HL-60/S4 treated with retinoic acid at 250 ng/mL for 4 days and 3 days (cell line): ENCODE results near the gene TRIM7.
"Not testable (repeated sequence)": the region's sequence is repeated elsewhere in the genome, so short reads cannot be mapped to it uniquely, and the experiment has no call there.

Experiments used
- in situ Hi-C: fragments of 300-500 bp; cut with MboI; formaldehyde crosslinking; loops from 2 replicates; pipeline ENCODE4 v1.7.0; 2022; ENCODE audit warnings: low sequenced_read_pairs

Gene TRIM7

DNA sequence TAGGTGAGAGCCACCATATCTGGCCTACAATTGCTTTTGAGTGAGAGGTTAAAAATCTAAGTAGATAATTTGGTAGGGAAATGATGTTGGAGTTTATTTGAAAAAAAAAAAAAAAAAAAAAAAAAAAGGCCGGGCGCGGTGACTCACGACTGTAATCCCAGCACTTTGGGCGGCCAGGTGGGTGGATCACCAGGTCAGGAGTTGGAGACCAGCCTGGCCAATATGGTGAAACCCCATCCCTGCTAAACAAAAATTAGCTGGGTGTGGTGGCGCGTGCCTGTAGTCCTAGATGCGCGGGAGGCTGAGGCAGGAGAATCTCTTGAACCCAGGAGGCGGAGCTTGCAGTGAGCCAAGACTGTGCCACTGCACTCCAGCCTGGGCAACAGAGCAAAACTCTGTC is 9.3 kb upstream of the TRIM7 start:
- in situ Hi-C loops = not testable (repeated sequence)

DNA sequence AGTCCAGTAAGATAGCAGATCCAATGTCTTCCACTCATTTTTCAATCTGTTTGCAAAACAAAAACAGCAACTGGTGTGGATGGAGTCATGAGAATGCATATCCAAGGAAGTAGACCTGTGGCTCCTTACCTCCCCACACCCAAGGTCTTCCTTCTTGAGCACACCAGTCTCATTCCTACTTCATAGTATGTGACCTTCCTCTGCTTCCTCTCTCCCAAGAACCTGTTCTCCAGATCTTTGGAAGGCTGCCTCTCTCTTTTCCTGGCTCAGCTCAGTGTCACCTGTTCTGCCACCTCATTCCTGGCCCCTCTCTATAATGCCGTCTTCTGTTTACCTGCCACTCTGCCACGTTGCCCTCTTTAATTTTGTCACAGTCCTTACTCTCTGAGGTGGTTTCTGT is 7.9 kb upstream of the TRIM7 start:
- in situ Hi-C loops = no loop called here

DNA sequence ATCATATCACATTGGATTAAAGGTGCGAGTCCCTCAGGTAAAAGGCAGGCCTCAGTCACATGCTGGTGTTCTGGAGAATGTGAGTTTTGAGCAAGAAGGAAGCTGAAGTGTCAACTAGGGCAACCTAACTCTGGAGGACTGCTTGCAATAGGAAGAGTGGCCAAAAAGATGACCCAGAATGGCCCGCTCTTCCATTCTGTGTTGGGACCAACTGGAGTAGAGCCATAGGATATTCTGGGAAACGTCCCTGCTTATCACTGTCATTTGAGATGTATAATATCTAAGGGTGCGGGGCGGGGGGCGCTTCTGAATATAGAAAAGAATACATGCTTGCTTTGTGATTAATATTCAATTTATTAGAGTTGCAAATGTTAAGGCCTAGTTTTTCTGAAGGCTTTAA is 7.1 kb upstream of the TRIM7 start:
- in situ Hi-C loops = no loop called here

DNA sequence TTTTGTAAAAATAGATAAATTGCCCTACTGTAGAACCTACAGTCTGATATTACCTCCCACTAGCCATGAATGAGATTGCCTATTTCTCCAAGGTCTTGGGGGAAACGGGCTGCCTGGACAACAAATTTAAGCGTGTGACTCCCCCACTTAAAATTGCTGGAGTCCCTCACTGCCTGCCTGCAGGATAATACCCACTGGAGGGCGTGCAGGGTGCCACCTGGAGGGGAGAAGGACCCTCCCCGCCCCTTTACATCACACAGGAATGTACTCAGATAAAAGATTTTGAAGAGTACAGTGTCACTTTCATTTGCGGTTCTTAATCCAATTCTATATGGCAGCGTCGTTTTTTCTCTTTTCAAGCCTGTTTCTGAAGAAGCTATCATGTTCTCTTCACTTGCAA is 6.2 kb upstream of the TRIM7 start:
- in situ Hi-C loops = no loop called here

DNA sequence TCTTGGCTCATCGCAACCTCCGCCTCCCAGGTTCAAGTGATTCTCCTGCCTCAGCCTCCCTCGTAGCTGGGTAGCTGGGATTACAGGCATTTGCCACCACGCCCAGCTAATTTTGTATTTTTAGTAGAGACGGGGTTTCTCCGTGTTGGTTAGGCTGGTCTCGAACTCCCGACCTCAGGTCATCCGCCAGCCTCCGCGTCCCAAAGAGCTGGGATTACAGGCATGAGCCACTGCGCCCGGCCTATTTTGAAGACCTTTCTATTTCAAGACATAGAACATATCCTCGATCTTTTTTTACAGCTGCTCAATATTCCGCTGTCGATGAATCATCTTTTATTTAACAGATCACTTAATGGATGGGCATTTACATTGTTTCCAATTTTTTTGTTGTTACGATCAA is 5.7 kb upstream of the TRIM7 start:
- in situ Hi-C loops = not testable (repeated sequence)

DNA sequence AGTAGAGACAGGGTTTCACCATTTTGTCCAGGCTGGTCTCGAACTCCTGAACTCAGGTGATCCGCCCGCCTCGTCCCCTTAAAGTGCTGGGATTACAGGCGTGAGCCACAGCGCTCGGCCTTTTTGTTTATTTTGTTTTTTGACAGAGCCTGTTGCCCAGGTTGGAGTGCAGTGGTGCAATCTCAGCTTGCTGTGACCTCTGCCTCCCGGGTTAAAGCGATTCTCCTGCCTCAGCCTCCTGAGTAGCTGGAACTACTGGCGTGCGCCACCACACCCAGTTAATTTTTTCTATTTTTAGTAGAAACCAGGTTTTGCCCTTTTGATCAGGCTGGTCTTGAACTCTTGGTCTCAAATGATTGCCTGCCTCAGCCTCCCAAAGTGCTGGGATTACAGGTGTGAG is 5.2 kb upstream of the TRIM7 start:
- in situ Hi-C loops = not testable (repeated sequence)

DNA sequence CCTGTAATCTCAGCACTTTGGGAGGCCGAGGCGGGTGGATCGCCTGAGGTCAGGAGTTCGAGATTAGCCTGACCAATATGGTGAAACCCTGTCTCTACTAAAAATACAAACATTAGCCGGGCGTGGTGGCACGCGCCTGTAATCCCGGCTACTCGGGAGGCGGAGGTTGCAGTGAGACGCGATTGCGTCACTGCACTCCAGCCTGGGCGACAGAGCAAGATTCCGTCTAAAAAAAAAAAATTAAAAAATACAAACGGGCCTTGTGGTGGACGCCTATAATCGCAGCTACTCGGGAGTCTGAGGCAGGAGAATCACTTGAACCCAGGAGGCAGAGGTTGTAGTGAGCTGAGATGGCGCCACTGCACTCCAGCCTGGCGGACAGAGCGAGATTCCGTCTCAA is 4.0 kb upstream of the TRIM7 start:
- in situ Hi-C loops = not testable (repeated sequence)

DNA sequence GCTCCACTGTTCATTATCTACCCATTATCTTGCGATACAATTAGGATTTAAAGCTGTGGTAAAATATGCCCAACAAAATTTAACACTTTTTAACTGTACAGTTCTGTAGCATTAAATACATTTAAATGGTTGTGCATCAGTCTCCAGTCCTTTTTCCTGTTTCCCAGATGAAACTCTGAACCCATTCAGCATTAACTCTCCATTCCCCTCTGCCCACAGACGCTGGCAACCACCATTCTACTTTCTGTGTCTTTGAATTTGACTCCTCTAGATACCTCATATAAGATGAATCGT is 2.9 kb upstream of the TRIM7 start:
- in situ Hi-C loops = no loop called here

DNA sequence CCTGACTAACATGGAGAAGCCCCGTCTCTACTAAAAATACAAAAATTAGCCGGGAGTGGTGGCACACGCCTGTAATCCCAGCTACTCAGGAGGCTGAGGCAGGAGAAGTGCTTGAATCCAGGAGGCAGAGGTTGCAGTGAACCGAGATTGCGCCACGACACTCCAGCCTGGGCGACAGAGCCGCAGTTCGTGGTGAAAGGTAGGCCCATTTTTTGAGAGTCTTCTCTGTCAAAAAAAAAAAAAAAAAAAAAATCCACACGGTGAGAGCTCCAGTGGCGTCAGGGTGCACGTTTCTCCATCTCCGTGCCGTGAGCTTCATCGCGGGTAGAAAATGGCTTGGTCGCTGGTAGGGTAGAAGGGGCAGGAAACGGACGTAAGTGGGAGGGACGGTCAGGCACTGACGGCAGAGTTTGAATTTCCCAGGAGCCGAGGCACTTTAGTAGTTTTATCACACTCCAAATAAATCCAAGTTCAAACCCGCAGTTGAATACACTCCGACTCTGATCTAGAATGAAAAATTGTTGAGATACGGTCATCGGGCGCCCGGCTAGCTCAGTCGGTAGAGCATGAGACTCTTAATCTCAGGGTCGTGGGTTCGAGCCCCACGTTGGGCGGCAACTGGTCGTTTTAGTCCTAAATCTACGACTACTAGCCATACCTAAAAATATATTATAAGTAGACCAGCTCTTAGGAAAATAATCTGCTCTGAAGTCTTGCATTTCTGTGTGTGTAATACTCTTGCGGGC is 2.4 kb upstream of the TRIM7 start:
- in situ Hi-C loops = no loop called here

DNA sequence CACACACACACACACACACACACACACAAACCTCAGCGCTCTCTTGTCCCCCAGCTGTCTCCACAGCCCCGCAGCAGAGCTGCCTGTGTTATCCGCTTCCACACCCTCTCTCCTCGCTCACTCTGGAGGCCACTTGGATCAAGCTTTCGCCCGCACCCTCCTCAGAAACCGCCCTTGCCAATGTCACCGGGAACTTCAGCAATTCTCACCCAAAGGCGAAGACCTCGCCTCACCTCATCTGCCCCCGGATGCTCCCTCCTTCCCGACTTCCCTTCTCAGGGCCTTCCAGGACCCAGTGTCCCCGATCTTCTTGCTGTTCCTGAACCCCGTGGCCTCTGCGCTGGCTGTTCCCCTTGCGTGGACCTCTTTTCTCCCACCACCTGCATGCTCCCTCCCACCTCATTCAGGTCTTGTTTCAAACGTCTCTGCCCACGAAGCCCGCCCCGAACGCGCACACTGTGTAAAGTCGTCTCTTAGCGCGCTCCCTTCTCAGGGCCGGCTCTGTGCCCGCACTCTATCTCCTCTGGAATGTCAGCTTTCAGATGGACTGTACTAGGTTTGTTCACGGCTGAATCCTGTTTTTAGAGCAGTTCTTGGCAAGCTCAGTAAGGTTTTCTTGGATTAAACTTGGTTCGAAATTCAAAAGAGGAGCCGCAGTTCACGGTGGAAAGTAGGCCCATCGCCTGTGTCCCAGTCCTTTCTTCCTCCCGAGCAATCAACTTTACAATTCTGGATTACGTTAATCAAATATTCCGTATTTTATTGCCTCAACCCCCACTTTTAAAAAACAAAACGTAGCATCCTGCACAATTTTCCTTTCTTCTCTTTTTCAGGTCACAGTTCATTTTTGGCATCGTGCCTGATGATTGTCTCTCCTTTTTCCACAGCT is 1.0 kb upstream of the TRIM7 start:
- in situ Hi-C loops = no loop called here

DNA sequence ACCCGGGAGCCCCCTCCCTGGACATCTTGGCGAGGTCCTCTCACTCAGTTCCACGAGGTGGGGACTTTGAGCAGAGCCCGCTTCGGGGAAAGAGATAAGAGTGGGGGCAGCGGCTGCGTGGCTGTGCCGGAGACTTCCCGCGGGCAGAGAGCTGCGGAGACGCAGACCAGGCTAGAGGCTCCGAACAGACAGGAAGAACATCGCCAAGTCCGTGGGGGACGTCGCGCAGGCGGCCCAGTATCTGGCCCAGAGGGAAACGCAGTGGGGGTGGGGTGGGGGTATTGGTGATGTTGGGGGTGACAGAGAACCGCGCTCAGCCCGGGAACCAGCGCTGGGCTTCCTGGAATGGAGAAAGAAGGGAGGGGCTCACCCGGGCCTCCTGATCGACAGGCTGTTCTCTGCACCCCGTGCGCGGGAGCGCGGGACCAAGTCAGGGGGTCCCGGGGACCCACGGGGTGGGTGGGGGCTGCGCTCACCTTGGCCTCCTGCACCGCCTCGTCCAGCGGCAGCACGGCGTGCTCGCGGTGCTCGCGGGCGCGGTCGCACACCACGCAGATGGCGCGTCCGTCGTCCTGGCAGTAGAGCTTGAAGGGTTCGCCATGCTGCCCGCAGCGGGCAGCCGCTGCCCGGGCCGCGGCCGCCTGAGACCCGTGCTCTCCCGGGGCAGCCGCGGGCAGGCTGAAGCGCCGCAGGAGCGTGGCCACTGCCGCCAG is 727 bp downstream of the TRIM7 start:
- in situ Hi-C loops = no loop called here

DNA sequence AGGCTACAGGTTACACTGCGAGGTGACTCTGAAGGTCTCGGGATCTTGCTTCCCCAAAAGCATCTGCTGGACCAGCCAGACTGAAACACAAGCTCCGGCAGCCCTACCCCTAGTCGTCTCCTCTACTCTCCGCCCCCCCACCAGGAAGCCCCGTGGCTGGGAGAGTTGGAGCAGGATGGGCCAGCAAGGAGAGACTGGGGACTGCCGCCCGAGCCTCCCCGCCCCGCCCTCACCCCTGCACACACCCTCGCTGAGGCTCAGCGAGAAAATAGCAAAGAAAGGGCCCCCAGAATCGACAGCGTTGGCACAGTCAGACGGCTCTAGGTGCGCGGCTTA is 1.3 kb downstream of the TRIM7 start:
- in situ Hi-C loops = no loop called here

DNA sequence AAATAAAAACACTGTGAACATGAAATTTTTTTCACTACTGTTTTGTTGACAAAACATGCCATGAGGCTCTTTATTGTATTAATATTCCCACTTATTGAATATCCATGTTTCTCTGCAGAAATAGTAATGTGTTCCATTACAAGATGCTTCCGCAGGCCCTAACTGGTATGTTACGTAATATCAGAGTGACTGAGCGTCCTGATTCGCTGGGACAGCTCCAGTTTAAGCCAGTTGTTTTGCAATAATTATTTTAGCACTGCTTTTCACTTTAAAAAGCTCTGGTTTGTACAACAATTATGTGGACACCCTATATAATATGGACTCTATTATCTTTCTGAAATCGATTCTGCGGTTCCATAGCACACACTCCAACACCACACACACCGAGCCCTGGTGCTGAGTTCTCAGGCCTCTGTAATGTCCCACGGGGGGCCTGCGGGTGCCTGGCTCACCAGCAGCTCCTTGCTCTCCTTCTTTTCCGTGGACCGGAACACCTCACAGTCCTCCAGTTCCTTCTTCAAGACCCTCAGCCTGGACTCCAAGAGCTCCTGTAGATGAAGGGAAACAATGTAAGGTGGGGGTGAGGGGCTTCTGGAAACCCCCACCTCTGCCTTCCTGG is 1.8 kb downstream of the TRIM7 start:
- in situ Hi-C loops = no loop called here

DNA sequence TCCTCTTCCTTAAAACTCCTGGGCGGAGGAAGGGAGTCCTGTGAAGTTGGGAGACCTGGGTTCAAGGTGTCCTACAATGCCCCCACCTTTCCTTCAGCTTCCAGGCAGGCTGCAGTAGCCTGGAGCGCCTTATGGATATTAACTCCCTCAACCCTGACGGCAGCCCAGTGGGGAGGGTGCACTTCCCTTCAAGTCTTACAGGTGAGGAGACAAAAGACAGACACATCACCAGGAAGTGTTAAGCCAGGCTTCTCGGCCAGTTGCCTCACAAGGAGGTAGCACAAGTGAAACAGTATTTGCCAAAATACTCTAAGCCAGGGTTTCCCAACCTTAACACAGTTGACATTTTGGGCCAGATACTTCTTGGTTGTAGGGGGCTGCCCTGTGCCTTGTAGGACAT is 4.2 kb downstream of the TRIM7 start:
- in situ Hi-C loops = no loop called here

DNA sequence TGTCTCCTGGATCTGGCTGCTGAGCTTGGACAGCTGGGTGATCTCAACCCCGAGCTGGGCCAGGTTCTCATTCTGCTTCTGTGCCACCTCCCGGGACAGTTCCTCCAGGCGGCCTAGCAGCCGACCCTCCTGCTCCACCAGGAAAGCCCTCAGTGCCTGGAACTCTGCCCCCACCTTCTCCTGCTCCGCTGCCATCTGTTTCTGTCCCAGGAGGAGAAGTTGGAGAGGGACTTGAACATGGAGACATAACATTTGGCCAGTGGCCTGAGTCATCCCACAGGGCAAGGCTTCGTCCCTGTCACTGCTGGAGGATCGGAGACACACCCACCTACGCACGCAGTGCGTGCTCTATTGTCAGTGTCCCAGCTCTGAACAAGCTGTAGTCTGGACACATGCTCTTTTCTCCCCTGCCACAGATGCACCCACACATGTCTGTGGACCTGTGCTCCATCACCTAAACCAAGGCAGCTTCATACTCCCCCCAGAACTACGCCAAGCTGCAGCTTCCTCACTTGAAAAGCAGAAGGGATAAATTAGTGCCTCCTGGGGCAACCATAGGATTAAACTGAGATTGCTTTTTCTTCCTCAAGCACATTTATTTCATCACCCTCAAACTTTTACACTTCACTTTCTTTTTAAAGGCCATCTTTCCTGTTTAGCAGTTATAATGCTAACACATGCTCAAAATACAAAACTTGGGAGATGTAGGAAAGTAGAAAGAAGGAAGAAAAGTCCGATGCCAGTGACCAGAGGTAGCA is 4.9 kb downstream of the TRIM7 start:
- in situ Hi-C loops = no loop called here

DNA sequence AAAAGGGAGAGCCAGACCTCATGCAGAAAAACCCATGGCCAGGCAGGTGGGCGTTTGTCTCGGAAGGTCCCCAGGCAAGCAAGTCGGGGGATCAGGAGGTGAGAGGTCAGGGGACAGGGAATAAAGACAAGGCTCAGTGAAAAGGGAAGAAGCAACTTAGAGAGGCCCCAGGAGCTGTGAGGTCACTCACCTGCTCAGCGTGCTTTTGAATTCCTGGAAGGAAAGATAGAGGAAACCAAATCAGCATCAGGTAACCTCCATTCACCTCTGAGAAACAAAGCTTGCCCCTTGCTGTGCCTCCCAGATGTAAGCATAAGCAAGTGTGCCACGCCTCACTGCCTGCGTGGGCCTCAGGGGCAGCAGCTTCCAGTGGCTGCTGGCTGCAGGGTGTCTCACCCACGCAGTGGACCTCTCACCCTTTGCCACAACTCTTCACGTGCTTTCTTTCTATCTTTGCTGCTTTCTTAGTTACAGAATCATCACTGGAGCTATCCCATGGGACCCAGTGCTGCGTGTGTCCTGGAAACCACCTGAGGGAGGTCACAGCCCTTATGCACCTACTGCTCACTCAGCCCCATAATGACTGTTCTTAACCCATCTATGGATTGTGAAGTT is 6.0 kb downstream of the TRIM7 start:
- in situ Hi-C loops = no loop called here

DNA sequence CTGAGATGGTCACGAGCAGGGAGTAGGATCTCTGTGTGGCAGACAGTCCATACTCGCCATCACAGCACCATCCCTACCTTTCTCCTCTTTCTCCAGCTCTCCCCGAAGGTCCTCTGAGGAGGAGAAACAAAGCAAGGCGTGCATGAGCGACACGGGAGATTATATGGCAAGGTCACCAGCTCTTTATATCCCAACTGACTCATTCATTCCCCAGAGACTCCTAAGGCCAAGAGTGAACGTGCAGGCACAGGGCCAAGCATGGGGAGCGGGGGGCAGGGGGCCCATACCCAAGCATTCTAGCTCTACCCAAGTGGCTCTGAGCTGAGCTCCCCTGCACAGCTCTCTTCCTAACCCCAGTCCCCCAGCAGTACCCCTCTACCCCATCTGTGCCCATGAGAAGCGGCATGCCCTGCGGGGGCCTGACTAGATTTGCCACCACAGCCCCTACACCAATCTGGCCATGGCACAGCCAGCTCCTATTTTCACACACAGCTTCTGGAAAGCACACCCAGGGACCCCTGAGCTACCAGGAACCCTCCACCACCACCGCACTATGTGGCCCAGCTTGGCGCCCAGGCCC is 6.8 kb downstream of the TRIM7 start:
- in situ Hi-C loops = no loop called here

DNA sequence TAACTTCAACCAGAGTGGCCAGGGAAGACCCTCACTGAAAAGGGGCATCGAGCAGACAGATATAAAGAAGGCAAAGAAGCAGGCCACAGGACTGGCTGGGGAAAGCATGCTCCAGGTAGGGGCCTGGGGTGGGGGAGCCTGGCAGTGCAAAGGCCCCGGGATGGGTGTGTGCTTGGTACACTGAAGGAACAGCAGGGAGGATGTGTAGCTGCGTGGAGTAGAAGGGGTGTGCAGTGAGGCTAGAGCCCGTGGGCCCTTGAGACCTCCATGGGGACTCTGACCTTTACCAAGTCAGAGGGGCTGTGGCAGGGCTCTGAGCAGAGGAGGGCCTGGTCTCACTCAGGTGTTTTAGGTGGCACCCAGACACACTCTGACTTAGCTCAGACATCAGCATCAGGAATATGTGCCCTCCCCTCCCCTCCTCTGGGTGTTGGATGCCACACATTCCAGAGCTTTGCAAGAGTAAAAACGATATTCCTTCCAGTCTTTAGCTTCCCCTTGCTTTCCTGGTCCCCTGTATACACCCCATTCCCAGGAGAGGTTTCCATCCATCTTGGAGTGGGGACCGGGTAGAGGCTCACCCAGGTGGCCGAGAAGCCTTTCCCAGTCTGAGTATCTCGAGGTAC is 7.6 kb downstream of the TRIM7 start:
- in situ Hi-C loops = no loop called here

DNA sequence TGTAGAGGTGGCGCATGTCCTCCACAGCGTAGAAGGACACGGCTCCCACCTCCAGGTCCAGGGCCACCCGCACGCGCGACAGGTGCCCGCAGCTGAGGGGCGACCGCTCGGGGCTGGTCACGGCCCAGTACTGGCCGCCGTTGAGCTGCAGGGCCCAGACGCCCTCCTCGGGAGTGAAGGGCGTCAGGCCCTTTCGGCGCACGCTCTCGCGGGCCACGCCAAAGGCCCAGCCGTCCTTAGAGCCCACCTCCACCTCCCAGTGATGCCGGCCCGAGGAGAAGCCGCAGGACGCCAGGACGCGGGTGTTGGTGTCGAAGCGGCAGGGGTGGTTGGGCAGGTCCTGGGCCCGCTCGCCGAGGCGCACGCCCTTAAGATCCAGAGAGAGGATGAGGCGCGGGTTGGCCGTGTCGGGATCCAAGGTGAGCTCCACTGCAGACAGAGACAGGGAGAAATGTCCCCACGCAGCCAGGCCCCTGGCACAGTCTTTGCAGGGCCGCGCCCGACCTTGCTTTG is 9.7 kb downstream of the TRIM7 start:
- in situ Hi-C loops = no loop called here
